GM21723 (cell line): ENCODE data around the gene CDC42BPB.

Experiments used
- ATAC-seq: cut with Tn5 transposase; IDR thresholded peaks from one replicate; pipeline ENCODE4 v1.9.1; 2021; ENCODE audit warnings: mild to moderate bottlenecking, moderate library complexity; ENCODE audit not compliant: unreplicated experiment

CDC42BPB gene

DNA sequence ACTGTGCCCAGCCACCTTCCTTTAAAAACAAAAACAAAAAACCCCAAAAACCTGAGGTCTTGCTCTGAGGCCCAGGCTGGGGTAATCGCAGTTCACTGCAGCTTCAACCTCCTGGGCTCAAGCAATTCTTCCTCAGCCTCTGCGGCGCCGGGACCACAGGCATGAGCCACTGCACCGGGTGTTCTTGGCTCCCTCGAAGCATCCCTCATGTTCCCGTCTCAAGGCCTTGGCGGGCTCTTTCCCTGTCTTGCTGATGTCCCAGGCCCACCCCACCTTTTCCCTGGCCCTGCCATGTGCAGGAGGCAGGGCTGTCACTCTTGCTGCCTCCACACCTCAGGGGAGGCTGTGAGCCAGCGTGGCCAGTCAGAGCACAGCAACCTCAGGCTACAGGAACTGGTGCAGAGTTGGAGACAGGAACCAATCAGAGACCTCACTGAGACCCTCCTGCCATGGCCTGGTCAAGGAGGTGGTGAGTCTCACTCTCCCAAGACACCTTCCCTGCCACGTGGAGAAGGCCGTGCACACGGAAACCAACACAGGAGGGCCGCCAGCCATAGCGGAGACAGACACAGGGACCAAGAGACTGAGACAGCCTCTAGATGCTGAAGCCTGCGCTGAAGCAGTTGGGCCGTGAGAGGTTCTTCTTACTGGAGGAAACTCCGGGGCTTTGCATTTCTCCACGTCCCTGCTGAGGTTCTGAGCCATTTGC, 140.8 kb downstream of the CDC42BPB start:
- ATAC-seq, result no peak

DNA sequence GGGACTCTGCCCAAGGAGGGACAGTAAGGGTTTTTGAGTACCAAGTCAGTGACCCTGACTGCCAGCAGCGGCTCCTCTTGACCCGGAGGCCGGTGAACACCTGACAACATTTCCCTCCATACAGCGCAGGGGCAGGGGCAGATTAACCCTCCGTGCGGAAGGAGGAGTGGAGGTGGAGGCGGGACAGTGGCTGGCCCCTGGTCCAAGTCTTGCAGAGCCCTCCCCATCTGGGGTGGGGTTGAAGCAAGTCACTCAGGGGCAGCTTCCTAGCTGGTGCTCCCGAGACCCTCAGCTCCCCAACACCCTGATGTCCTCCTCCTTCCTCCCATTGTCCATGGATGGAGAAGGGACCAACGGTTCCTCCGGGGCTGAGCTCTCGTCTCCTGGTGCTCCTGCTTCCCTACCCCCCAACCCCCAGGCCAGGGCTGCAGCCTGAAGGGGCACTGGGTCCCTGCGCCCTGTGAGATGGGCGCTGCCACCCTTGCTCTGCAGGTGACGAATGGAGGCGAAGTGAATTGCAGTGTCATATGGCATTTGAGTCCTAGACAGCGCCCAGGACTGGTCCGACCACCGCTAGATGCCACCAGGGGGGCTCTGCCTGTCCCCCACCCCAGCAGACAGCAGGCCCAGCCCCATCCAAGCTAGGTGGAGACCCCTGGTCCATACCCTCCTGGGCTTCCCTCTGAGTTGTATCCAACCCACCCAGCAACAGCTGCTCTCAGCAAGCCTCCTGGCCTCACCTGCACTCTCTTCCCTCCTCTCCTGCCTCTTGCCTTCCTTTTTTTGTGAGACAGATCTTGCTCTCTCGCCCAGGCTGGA, 141.8 kb downstream of the CDC42BPB start:
- ATAC-seq, result no peak

DNA sequence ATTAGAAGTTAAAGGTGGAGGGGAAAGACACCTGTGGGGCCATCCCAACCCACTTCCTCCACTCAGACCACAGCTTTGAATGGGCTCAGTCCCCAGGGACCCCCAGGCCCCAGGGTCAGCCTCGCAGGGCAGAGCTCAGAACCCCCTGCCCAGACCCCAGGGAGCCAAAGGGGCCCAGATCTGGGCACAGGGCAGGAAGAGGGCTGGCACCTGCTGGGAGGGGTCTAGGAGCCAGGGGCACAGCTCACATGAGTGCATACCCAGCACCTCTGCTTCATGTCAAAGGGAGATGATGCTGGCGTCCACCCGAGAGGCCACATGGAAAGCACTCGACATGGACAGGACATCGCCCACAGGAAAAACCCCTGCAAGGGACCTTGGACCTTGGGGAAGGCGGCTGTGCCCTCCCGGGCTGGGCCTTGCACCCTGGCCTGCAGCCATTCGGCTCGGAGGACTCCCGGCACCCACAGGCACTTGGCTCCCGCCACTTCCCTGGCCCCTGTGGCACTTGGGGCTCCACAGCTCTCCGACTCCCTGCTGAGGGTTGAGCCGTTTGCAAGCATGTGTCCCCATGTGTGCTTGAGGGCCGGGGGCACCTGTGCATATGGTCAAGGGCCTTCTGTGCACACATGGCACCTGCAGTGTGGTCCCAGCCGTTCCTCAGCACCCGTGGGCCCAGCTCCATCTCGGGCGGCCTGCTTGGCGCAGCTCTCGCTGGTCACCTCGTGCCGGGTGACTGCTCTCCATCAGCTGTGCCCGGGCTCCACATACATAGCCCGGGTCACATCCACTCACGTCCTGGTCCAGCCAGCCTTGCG, 142.7 kb downstream of the CDC42BPB start:
- ATAC-seq, result no peak

GRCh38 chr14:102913341-102914211, 143.8 kb downstream of the CDC42BPB start:
- no peak for ATAC-seq

- ATAC-seq, result no peak
These were observed 145.2 kb downstream of the CDC42BPB start for GRCh38 chr14:102911991-102912761.

DNA sequence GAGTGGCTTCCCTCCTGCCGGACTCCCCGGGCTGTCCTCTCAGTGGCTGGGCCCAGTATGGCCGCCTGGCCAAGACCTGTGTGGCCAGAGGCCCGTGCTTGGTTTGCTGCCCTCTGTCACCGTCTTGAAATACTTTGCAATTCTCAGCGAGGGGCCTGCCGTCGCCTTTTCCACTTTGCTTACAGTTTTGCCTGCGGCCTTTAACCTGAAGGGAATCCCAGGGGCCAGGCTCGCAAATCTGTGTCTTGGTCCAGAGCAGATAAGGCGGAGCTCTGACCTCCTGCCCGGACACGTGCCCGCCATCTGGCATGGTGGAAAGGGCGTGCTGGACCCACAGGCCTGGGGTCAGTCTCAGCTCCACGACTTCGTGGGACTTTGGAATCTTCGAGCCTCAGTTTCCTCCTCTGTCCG, 145.8 kb downstream of the CDC42BPB start:
- no peak for ATAC-seq

- no peak for ATAC-seq
These were observed 146.9 kb downstream of the CDC42BPB start for GRCh38 chr14:102910442-102910841.

- ATAC-seq, result no peak
These were observed 147.4 kb downstream of the CDC42BPB start for GRCh38 chr14:102909911-102910310.

GRCh38 chr14:102909462-102909861, 147.9 kb downstream of the CDC42BPB start:
- ATAC-seq, result no peak

DNA sequence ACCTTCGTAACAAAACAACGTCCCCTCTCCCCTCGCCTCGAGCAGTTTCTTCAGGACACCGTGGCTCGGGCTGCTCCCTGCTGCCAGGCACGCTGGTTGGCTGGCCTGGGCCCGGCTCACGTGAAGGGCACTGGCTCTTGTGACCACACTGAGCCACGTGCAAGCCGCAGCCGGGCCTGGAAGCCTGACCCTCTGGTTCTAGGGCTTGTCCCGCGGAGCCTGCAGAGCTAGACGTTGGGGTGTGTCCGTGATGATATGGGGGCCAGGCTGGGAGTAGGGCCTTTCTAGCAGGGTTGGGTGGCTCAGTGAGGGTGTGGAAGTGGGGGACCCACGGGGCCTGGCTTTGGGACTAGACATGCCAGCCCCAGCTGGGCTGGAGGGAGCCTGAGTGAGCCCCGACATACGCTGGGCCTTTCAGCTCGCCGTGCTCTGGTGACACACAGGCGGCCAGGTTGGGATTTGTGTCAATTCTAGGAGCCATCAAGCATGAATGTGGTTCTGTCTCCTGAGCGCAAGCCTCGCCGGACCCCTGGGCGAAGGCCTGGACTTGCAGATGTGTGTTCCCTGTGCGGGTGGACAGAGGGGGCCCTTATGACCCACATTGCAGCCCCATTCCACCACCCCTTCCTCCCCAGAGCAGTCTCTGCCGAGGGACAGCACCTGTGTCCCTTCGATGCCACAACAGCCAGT, 148.4 kb downstream of the CDC42BPB start:
- ATAC-seq, result no peak

DNA sequence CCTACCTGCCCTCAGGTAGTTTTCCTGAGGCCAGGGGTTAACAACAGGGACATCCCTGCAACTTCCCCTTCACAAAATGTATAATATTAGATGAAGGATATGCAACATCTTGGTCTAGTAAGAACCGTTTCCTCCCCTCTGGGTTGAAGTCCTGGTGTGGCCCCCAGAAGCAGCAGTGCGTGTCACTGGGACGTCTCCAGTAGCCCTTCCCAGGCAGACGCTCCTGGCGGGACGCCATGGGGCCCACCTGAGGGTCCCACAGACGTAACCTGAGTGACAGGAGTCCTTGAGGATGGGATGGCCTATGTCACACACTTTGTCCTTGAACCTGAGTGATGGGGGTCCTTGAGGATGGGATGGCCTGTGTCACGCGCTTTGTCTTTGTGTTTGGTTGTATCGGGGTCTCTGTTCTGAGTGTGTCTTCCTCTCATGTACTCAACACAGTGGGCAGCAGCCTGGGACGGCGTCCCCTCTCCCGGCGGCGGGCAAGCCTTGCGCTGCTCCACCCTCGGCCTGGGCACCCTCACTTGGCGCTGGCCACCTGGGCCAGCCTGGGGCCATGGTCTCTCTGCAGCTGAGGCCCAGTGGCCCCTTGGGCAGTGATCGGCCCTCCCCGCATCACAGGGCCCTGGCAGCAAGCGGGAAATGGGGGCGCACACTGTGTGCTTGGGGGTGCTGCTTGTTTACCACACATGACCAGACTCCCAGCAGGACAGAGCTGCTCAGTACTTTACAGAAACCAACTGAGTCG, 149.2 kb downstream of the CDC42BPB start:
- ATAC-seq, result no peak

GRCh38 chr14:102907303-102907844, 150.0 kb downstream of the CDC42BPB start:
- ATAC-seq, result no peak

GRCh38 chr14:102906616-102907302, 150.6 kb downstream of the CDC42BPB start:
- no peak for ATAC-seq

GRCh38 chr14:102905116-102906108, 151.9 kb downstream of the CDC42BPB start:
- no peak for ATAC-seq

DNA sequence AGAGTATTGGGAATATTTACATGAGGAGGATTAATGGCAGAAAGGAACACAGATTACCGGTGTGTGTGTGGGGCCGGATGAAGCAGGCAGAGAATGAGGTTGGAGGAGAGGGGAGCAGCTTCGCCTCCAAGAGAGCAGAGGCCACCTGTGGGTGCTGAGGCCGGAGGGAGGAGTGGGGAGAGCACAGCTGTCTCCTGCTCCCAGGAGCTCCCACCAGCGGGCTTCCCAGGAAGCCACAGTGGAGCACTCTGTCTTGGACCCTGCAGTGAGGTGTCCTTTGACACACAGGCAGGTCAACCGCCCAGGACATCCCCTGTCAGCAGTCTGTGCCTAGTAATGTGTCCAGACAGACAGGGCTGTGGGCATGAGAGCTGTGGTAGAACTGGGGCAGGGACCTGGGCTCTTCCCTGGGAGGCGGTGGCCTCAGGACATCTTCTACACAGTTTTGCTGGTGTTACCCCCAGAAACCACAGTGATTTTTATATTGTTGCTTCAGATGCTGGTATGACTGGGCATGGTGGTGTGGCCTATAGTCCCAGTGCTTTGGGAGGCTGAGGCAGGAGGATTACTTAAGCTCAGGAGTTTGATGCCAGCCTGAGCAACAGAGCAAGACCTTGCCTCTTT, 153.3 kb downstream of the CDC42BPB start:
- ATAC-seq, result no peak
